Mammary epithelial cell (primary cell): ENCODE measurements around the gene FXN.

ENCODE experiments used
- EZH2 ChIP-seq: IDR thresholded peaks from 2 replicates; pipeline ENCODE4 v1.6.1; 2012; ENCODE audit warnings: low read length, inconsistent platforms, borderline replicate concordance
- TF ChIP-seq, protein P1 (sequence below), 2 donors: IDR thresholded peaks in 1 of 2; conservative IDR thresholded peaks in 1 of 2; 2 replicates each; pipeline ENCODE4 v1.5.1; 2011 to 2012; ENCODE audit warnings: inconsistent platforms in 2 of 2, low read length in 2 of 2, mild to moderate bottlenecking in 2 of 2, control low read depth in 1 of 2, low read depth in 1 of 2; ENCODE audit not compliant: insufficient read depth in 1 of 2; ENCODE audit errors: extremely low read depth in 1 of 2

DNA sequence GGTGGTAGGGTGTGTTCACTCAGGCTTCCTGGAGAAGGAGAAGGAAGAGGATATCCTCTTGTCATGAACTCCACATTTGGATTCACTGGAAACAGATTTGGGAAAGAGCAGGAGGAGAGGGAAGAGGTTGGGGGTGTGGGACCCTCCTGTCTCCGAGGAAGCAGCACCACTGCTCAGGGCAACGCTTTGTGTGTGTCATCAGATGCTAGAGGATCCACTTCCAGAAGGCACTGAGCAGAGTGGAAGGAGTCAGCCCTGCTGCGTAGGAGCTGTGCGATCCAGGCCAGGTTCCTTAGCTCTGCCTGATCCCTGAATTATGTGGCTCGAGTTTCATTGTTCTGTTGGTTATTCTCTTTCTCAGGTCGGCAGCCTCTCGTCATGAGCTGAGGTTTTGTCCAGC is 101.2 kb downstream of the FXN start:
- TF ChIP-seq, protein P1, sequence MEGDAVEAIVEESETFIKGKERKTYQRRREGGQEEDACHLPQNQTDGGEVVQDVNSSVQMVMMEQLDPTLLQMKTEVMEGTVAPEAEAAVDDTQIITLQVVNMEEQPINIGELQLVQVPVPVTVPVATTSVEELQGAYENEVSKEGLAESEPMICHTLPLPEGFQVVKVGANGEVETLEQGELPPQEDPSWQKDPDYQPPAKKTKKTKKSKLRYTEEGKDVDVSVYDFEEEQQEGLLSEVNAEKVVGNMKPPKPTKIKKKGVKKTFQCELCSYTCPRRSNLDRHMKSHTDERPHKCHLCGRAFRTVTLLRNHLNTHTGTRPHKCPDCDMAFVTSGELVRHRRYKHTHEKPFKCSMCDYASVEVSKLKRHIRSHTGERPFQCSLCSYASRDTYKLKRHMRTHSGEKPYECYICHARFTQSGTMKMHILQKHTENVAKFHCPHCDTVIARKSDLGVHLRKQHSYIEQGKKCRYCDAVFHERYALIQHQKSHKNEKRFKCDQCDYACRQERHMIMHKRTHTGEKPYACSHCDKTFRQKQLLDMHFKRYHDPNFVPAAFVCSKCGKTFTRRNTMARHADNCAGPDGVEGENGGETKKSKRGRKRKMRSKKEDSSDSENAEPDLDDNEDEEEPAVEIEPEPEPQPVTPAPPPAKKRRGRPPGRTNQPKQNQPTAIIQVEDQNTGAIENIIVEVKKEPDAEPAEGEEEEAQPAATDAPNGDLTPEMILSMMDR (conservative IDR thresholded peaks at IDR 0.05 in 1 of 2, IDR thresholded peaks at IDR 0.05 in 1 of 2; ENCODE audit: extremely low read depth in 1 of 2, insufficient read depth in 1 of 2, low read depth in 1 of 2, low read length in 2 of 2) = no peak
- no peak for TF ChIP-seq EZH2
